Thyroid gland (tissue), 4 donors: ENCODE data around the gene UGT1A10.

ENCODE experiments used
- POLR2A ChIP-seq, 2 donors: fragments of 450-650 bp; IDR thresholded peaks; one replicate each; pipeline ENCODE4 v1.6.1; 2017; ENCODE audit warnings: antibody characterized with exemption in 2 of 2, mild to moderate bottlenecking in 2 of 2, moderate library complexity in 1 of 2
- TF ChIP-seq, protein P1 (sequence below), 6 experiments: fragments of 200-600 bp in 3 of 6; fragments of 450-650 bp in 3 of 6; sonication (generic) in 3 of 6; IDR thresholded peaks; one replicate each; pipeline ENCODE4 v1.5.1; 2016 to 2019; ENCODE audit warnings: antibody characterized with exemption in 6 of 6, mild to moderate bottlenecking in 2 of 6, inconsistent platforms in 1 of 6, moderate library complexity in 1 of 6

DNA sequence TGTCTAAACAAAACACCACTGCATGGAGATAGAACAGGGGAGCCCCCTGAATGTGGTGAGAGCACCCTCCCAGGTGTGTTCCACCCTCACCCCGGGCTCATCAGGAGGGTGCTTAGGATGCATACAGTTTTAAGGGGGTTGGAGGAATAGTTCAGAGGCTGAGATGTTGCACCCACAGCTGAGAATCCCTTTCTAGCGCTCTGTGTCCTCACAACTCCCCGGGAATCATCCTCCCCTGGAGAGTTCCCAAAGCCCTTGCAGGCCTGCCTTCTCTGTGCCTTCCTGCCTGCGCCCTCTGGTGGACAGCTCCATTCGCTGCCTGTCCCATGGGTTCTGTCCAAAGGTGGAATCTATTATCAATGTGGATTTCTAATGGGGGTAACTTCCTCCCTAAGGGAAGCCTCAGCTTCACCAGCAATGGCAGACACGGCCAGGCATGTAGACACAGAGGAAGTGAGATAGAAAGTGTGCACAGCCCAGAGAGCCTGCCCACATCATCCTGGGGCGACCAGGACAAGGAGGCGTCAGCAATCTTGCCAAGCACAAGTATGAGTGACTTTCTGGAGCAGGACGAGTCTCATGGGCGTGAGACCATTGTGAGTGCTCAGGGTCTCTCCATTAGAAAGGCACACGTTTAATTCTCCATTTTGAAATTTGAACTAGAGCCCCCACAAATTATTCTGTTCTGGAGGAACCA, 75.2 kb downstream of the UGT1A10 start:
- TF ChIP-seq, protein P1, sequence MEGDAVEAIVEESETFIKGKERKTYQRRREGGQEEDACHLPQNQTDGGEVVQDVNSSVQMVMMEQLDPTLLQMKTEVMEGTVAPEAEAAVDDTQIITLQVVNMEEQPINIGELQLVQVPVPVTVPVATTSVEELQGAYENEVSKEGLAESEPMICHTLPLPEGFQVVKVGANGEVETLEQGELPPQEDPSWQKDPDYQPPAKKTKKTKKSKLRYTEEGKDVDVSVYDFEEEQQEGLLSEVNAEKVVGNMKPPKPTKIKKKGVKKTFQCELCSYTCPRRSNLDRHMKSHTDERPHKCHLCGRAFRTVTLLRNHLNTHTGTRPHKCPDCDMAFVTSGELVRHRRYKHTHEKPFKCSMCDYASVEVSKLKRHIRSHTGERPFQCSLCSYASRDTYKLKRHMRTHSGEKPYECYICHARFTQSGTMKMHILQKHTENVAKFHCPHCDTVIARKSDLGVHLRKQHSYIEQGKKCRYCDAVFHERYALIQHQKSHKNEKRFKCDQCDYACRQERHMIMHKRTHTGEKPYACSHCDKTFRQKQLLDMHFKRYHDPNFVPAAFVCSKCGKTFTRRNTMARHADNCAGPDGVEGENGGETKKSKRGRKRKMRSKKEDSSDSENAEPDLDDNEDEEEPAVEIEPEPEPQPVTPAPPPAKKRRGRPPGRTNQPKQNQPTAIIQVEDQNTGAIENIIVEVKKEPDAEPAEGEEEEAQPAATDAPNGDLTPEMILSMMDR (IDR thresholded peaks at IDR 0.05), result peak; percentile 74 to 90 (median 84)
- TF ChIP-seq POLR2A (IDR thresholded peaks at IDR 0.05), result no peak
